Measurements from ENCODE around the gene DNAH5. TPM values are rescaled to one million over a fixed set of nuclear protein-coding genes. Genes with fewer than 3 reads are reported as not detected.

DNAH5 gene
- total RNA-seq, 2 experiments from 2014 or later: not detected

GRCh38 chr5:13773649-13774048 is 170.8 kb downstream of the DNAH5 start:
- no peak for DNase-seq
- Mint-ChIP-seq H3K9me3 (peaks cover 6% of the 10 kb centered on the region), H3K27ac (no peak overlapping the region), H3K27me3 (no peaks in the 10 kb centered on the region), H3K36me3 (ENCODE audit: low read depth) (no peaks in the 10 kb centered on the region), H3K4me1 (no peaks in the 10 kb centered on the region), H3K4me3 (no peak overlapping the region)
- POLR2A ChIA-PET: no interaction called here
- CTCF ChIA-PET: interaction anchor here (1.0 kb wide), 1 partner anchor 16 kb away, joined by 3 read pairs; no protein-coding TSS in a partner anchor

GRCh38 chr5:13771011-13771571 is 173.4 kb downstream of the DNAH5 start:
- POLR2A ChIA-PET: no interaction called here
- Mint-ChIP-seq H3K27me3 (no peaks in the 10 kb centered on the region), H3K4me3 (no peak overlapping the region), H3K9me3 (peaks cover 10% of the 10 kb centered on the region), H3K36me3 (ENCODE audit: low read depth) (no peaks in the 10 kb centered on the region), H3K4me1 (no peaks in the 10 kb centered on the region), H3K27ac (no peak overlapping the region)
- DNase-seq: no peak
- CTCF ChIA-PET: no interaction called here

DNA sequence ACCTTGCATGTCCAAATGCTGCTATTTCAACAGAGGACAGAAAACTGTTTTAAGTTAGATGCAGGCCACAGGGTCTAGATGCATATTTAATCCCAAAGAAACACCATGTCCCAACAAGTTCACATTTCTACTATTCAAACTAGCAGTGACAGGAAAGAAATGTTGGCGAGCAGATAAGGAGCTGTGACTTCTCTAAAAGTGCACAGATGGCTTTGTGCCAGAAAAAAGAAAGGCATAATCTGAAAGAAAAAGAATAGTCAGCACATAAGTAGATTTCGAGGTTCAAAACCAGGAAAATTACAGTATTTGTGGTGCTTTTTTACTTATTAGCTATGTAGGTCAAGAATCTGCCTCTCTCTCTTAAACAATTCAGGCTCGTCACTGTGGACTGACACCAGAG is 178.3 kb downstream of the DNAH5 start:
- H3K36me3 Mint-ChIP-seq (ENCODE audit: low read depth): no peaks in the 10 kb centered on the region
- H3K27ac Mint-ChIP-seq: no peak overlapping the region
- CTCF ChIA-PET: interaction anchor here (0.6 kb wide), 1 partner anchor 1465 kb away, joined by 6 read pairs; no protein-coding TSS in a partner anchor
- no peaks in the 10 kb centered on the region for H3K4me1 Mint-ChIP-seq
- H3K27me3 Mint-ChIP-seq: no peaks in the 10 kb centered on the region
- peaks cover 10% of the 10 kb centered on the region for H3K9me3 Mint-ChIP-seq
- no peak for DNase-seq
- POLR2A ChIA-PET: no interaction called here
- H3K4me3 Mint-ChIP-seq: no peak overlapping the region

GRCh38 chr5:13763719-13764118 is 180.8 kb downstream of the DNAH5 start:
- ChIA-PET CTCF (no interaction called here), POLR2A (no interaction called here)
- H3K27ac Mint-ChIP-seq: no peak overlapping the region
- no peaks in the 10 kb centered on the region for H3K27me3 Mint-ChIP-seq
- peaks cover 8% of the 10 kb centered on the region for H3K9me3 Mint-ChIP-seq
- no peak overlapping the region for H3K4me3 Mint-ChIP-seq
- H3K36me3 Mint-ChIP-seq (ENCODE audit: low read depth): no peaks in the 10 kb centered on the region
- DNase-seq: no peak
- H3K4me1 Mint-ChIP-seq: no peaks in the 10 kb centered on the region

DNA sequence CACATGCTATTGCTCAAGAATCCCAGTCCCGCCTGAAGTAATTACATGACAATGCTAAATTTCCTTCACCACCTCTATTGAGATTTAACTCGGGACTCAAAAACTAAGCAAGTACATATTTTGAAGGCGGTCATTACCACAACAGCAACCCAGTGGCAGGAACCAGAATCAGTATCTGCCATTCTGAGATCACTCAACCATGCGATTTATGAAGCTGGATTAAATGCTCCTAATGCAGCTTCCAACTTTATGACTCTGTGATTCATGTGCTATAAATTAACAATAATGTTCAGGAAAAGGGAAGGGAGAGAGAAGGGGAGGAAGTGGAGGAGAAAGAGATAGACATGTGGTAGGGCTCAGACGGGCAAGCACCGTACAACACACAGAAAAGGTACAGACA is 194.7 kb downstream of the DNAH5 start:
- no peak overlapping the region for H3K4me3 Mint-ChIP-seq
- H3K27ac Mint-ChIP-seq: no peak overlapping the region
- no peaks in the 10 kb centered on the region for H3K36me3 Mint-ChIP-seq (ENCODE audit: low read depth)
- H3K27me3 Mint-ChIP-seq: no peaks in the 10 kb centered on the region
- H3K9me3 Mint-ChIP-seq: peaks cover 5% of the 10 kb centered on the region
- ChIA-PET POLR2A (no interaction called here), CTCF (no interaction called here)
- H3K4me1 Mint-ChIP-seq: no peaks in the 10 kb centered on the region
- no peak for DNase-seq

DNA sequence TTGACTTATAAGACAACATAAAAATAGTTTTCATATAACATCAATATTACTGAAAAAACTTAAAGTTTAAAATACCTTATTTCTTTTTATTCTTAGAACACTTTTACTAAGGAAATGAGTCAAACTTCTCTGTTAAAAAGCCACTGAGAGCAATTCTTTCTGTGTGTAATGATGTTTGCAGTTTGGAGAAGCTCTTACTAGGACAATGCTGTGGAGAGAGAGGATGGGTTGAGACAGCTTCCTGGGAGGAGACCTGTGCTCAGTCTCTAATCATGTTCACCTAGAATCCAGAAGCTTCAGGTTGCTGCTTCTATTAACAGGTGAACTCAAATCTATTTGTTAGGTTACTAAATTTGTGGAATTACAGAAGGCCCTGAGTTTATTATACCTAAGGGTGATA is 198.5 kb downstream of the DNAH5 start:
- ChIA-PET POLR2A (no interaction called here), CTCF (no interaction called here)
- H3K27me3 Mint-ChIP-seq: no peaks in the 10 kb centered on the region
- no peak overlapping the region for H3K4me3 Mint-ChIP-seq
- DNase-seq: no peak
- peaks cover 2% of the 10 kb centered on the region for H3K9me3 Mint-ChIP-seq
- H3K4me1 Mint-ChIP-seq: no peaks in the 10 kb centered on the region
- H3K27ac Mint-ChIP-seq: no peak overlapping the region
- no peaks in the 10 kb centered on the region for H3K36me3 Mint-ChIP-seq (ENCODE audit: low read depth)

GRCh38 chr5:13745508-13745907 is 199.0 kb downstream of the DNAH5 start:
- CTCF ChIA-PET: no interaction called here
- POLR2A ChIA-PET: no interaction called here
- no peaks in the 10 kb centered on the region for H3K9me3 Mint-ChIP-seq
- no peaks in the 10 kb centered on the region for H3K27me3 Mint-ChIP-seq
- H3K36me3 Mint-ChIP-seq (ENCODE audit: low read depth): no peaks in the 10 kb centered on the region
- H3K27ac Mint-ChIP-seq: no peak overlapping the region
- H3K4me1 Mint-ChIP-seq: no peaks in the 10 kb centered on the region
- no peak for DNase-seq
- no peak overlapping the region for H3K4me3 Mint-ChIP-seq

GRCh38 chr5:13740471-13740870 is 204.0 kb downstream of the DNAH5 start:
- H3K4me1 Mint-ChIP-seq: no peaks in the 10 kb centered on the region
- DNase-seq: no peak
- CTCF ChIA-PET: no interaction called here
- H3K36me3 Mint-ChIP-seq (ENCODE audit: low read depth): no peaks in the 10 kb centered on the region
- POLR2A ChIA-PET: no interaction called here
- peaks cover 6% of the 10 kb centered on the region for H3K9me3 Mint-ChIP-seq
- H3K4me3 Mint-ChIP-seq: no peak overlapping the region
- H3K27ac Mint-ChIP-seq: no peak overlapping the region
- no peaks in the 10 kb centered on the region for H3K27me3 Mint-ChIP-seq

DNA sequence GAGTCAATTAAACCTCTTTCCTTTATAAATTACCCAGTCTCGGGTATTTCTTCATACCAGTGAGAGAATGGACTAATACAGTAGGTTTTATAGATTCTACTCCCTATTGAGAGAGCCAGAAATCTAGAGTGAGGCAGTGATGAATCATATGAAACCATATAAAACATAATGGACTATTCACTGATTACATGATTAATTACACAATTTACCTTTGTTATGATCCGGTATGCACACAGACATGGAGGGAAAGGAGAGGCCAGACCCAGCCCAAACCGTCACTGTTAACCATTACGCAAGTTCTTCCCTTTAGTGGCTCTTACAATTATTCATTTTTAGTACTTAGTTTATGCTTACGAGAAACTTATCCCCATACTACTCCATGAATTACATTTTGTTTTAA is 205.0 kb downstream of the DNAH5 start:
- ChIA-PET CTCF (no interaction called here), POLR2A (no interaction called here)
- DNase-seq: no peak
- Mint-ChIP-seq H3K4me1 (no peaks in the 10 kb centered on the region), H3K27ac (no peak overlapping the region), H3K27me3 (no peaks in the 10 kb centered on the region), H3K4me3 (no peak overlapping the region), H3K9me3 (peaks cover 7% of the 10 kb centered on the region), H3K36me3 (ENCODE audit: low read depth) (no peaks in the 10 kb centered on the region)

- H3K9me3 Mint-ChIP-seq: peaks cover 9% of the 10 kb centered on the region
- DNase-seq: no peak
- no peaks in the 10 kb centered on the region for H3K36me3 Mint-ChIP-seq (ENCODE audit: low read depth)
- no peak overlapping the region for H3K4me3 Mint-ChIP-seq
- no peak overlapping the region for H3K27ac Mint-ChIP-seq
- ChIA-PET CTCF (no interaction called here), POLR2A (no interaction called here)
- no peaks in the 10 kb centered on the region for H3K4me1 Mint-ChIP-seq
- H3K27me3 Mint-ChIP-seq: no peaks in the 10 kb centered on the region
These were observed 208.8 kb downstream of the DNAH5 start for GRCh38 chr5:13735691-13736090.

DNA sequence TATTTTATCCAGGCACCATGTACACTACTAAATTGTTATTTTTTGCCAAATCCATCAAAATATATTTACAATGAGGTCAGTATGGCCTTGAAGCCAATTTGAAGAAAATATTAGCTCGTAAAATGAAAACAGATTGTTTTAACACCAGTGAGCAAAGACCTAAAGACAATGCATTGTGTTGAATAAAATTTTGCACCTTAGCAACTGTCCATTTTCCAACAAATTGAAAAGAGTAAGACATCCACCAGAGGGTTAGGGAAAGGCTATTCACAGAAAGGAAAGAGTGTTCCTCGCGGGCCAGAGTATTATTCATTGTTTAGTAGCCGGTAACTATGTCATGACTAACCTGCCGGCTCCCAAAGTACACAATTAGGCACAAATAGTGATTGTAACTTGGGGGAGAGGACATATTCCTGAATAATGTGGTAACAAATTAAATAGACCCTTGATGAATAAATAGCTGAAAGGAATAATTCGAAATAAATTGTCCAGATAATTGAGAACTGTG is 213.3 kb downstream of the DNAH5 start:
- no peak overlapping the region for H3K4me3 Mint-ChIP-seq
- H3K9me3 Mint-ChIP-seq: peaks cover 6% of the 10 kb centered on the region
- ChIA-PET CTCF (no interaction called here), POLR2A (no interaction called here)
- H3K27ac Mint-ChIP-seq: no peak overlapping the region
- no peaks in the 10 kb centered on the region for H3K4me1 Mint-ChIP-seq
- H3K36me3 Mint-ChIP-seq (ENCODE audit: low read depth): no peaks in the 10 kb centered on the region
- no peak for DNase-seq
- no peaks in the 10 kb centered on the region for H3K27me3 Mint-ChIP-seq

DNA sequence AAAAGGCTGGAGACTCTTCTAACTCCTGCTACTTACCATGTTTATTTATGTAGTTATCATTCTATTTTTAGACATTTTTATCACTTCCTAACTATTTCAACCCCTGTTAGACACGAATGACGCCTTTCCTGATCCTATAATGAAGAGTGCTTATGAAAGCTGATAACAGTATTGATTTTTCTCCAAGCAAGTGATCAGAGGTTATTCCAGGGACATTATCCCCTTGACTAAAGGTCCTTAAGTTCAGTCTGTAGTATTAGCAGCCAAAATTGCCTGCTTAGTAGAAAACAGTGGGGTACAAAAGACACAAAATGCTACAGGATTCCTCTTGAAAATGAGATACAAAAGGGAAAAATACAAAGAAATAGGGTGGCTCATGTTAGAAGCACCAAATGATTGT is 235.6 kb downstream of the DNAH5 start:
- ChIA-PET CTCF (no interaction called here), POLR2A (no interaction called here)
- no peaks in the 10 kb centered on the region for H3K4me1 Mint-ChIP-seq
- DNase-seq: no peak
- H3K4me3 Mint-ChIP-seq: no peak overlapping the region
- H3K27me3 Mint-ChIP-seq: no peaks in the 10 kb centered on the region
- H3K36me3 Mint-ChIP-seq (ENCODE audit: low read depth): no peaks in the 10 kb centered on the region
- peaks cover 9% of the 10 kb centered on the region for H3K9me3 Mint-ChIP-seq
- H3K27ac Mint-ChIP-seq: no peak overlapping the region

DNA sequence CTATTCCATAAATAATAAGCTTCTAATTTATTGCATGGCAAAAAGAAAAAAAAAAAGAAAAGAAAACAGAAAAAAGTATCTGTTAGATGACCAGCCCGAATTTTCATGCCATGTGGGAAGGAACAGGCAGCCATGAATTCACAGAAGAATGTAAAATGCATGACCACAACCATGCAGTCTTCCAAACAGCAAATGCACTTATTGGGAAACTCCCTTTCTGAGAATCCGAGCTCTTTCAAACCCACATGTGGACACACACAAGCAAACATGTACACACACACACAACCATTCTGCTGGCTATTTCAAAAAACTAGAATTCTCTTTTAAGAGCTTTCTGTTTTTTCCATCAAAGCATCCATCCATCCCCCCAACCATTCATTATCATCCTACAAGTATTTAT is 236.1 kb downstream of the DNAH5 start:
- ChIA-PET POLR2A (no interaction called here), CTCF (no interaction called here)
- no peaks in the 10 kb centered on the region for H3K27me3 Mint-ChIP-seq
- H3K9me3 Mint-ChIP-seq: peaks cover 9% of the 10 kb centered on the region
- no peak overlapping the region for H3K4me3 Mint-ChIP-seq
- H3K36me3 Mint-ChIP-seq (ENCODE audit: low read depth): no peaks in the 10 kb centered on the region
- no peaks in the 10 kb centered on the region for H3K4me1 Mint-ChIP-seq
- no peak overlapping the region for H3K27ac Mint-ChIP-seq
- no peak for DNase-seq

DNA sequence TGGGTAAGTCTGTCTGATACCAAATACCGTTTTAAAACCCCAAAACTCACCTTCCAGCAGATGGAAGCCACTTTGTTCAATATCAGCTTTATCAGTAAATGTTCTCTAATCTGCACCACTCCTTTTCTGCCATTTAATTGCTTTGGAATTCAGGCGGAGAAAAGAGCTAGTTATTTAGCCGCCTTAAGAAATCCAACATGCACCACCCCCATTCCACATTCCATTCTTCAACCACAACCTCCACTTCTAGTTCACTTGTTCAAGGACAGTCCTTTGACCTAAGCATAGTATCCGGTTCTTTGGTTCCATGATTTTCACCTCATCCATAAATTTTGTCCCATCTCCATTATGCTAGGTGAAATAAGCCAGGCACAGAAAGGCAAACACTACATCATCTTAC is 240.1 kb downstream of the DNAH5 start:
- no peak overlapping the region for H3K27ac Mint-ChIP-seq

More for the DNA sequence above, 240.1 kb downstream of the DNAH5 start:
- CTCF ChIA-PET: no interaction called here
- Mint-ChIP-seq H3K36me3 (ENCODE audit: low read depth) (no peaks in the 10 kb centered on the region), H3K9me3 (peaks cover 6% of the 10 kb centered on the region), H3K27me3 (no peaks in the 10 kb centered on the region), H3K4me1 (no peaks in the 10 kb centered on the region), H3K4me3 (no peak overlapping the region)
- no peak for DNase-seq
- POLR2A ChIA-PET: interaction anchor here (0.6 kb wide), 1 partner anchor 1729 kb away, joined by 4 read pairs; no protein-coding TSS in a partner anchor
